Stimulated activated CD8-positive, alpha-beta memory T cell treated with anti-CD3 and anti-CD28 coated beads, Interleukin-15, amount 100 ng/mL, for 48 hours (primary cell): ENCODE data around the gene THOC2.

Experiments used
- DNase-seq, 2 donors: peaks; one replicate each; pipeline ENCODE4 v3.0.0-alpha.2; 2020; ENCODE audit warnings: low read depth in 2 of 2

THOC2 gene

GRCh38 chrX:123570011-123570590 lies 162.8 kb downstream of the THOC2 start:
- DNase-seq, result no peak

- no peak for DNase-seq
These were observed 169.7 kb downstream of the THOC2 start for GRCh38 chrX:123563167-123563566.

GRCh38 chrX:123562342-123563146 lies 170.3 kb downstream of the THOC2 start:
- no peak for DNase-seq

DNA sequence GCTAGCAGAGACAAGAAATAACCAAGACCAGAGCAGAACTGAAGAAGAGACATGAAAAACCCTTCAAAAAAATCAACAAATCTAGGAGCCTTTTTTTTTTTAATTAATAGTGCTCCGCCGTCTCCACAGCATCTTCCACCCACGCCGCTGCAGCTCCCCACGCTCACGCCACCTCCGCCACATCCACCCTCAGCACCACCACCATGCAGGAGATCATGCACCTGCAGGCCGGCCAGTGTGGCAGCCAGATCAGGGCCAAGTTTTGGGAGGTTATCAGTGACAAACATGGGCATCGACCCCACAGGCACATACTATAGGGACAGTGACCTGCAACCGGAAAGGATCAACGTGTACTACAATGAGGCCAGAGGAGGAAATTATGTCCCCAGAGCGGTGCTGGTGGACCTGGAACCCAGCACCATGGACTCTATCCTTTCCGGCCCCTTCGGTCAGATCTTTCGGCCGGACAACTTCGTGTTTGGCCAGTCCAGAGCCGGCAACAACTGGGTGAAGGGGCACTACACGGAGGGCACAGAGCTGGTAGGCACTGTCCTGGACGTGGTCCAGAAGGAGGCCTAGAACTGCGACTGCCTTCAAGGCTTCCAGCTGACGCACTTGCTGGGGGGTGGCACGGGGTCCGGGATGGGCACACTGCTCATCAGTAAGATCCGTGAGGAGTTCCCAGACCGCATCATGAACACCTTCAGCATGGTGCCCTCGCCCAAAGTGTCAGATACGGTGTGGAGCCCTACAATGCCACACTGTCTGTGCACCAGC lies 171.2 kb downstream of the THOC2 start:
- no peak for DNase-seq

GRCh38 chrX:123550829-123551228 lies 182.0 kb downstream of the THOC2 start:
- no peak for DNase-seq
